LNCaP clone FGC (cell line): Measurements from ENCODE around the gene LHFPL2.

Experiments used
- DNase-seq: peaks from one replicate; pipeline ENCODE4 v3.0.0-alpha.2; 2011; ENCODE audit warnings: low read depth
- H3K4me3 ChIP-seq: 2 replicates; pipeline ENCODE4 v1.5.1; 2011; ENCODE audit warnings: mild to moderate bottlenecking, low read depth, low read length, control low read depth
- CTCF ChIP-seq: IDR thresholded peaks from 2 replicates; pipeline ENCODE4 v1.5.1; 2012; ENCODE audit warnings: mild to moderate bottlenecking; ENCODE audit not compliant: control insufficient read depth, insufficient read depth; ENCODE audit errors: extremely low read depth

Gene LHFPL2

GRCh38 chr5:78662323-78662722 lies 13.8 kb upstream of the LHFPL2 start:
- no peak overlapping the region for H3K4me3 ChIP-seq
- TF ChIP-seq CTCF = no peak
- DNase-seq = no peak

GRCh38 chr5:78661691-78662090 lies 13.1 kb upstream of the LHFPL2 start:
- DNase-seq = no peak
- H3K4me3 ChIP-seq = no peak overlapping the region
- TF ChIP-seq CTCF = no peak

- no peak overlapping the region for H3K4me3 ChIP-seq
- TF ChIP-seq CTCF = no peak
- no peak for DNase-seq
These were observed 12.5 kb upstream of the LHFPL2 start for GRCh38 chr5:78661044-78661443.

GRCh38 chr5:78660401-78660800 lies 11.8 kb upstream of the LHFPL2 start:
- no peak for DNase-seq
- no peak overlapping the region for H3K4me3 ChIP-seq
- TF ChIP-seq CTCF = no peak

GRCh38 chr5:78659714-78660113 lies 11.1 kb upstream of the LHFPL2 start:
- TF ChIP-seq CTCF = no peak
- H3K4me3 ChIP-seq = no peak overlapping the region
- no peak for DNase-seq

GRCh38 chr5:78659114-78659513 lies 10.5 kb upstream of the LHFPL2 start:
- DNase-seq = no peak
- no peak for TF ChIP-seq CTCF
- no peak overlapping the region for H3K4me3 ChIP-seq

- no peak for TF ChIP-seq CTCF
- no peak overlapping the region for H3K4me3 ChIP-seq
- DNase-seq = no peak
These were observed 8.6 kb upstream of the LHFPL2 start for GRCh38 chr5:78657201-78657600.
